ENCODE measurements around the gene KDM4C.

GRCh38 chr9:7119612-7120011 is 361.8 kb downstream of the KDM4C start:
- no peak for TF ChIP-seq POLR2A (IDR thresholded peaks at IDR 0.05)
- TF ChIP-seq CTCF (IDR thresholded peaks at IDR 0.05) = no peak

Measured in thyroid gland (tissue), 4 donors.